ENCODE measurements around the gene F13A1. TPM values are rescaled to one million over a fixed set of nuclear protein-coding genes. Genes with fewer than 3 reads are reported as not detected.

The F13A1 gene
- total and polyA plus RNA-seq, 2 of the 13 experiments (the other 11 are each of a cell fraction or from before 2014, with no cell fraction given): not detected

GRCh38 chr6:6315660-6316059, 4.8 kb downstream of the F13A1 start:
- peak; percentile 66 for ATAC-seq
- FAIRE-seq: peak; percentile 87
- TF ChIP-seq KDM3A (CRISPR knock-in tag; IDR thresholded peaks at IDR 0.05; ENCODE audit: low read depth) (no peak), KLF16 (CRISPR knock-in tag; IDR thresholded peaks at IDR 0.05) (no peak), ATM (IDR thresholded peaks at IDR 0.05; ENCODE audit: borderline replicate concordance) (no peak), ZFP62 (CRISPR knock-in tag; IDR thresholded peaks at IDR 0.05) (no peak), MLX (CRISPR knock-in tag; IDR thresholded peaks at IDR 0.05) (no peak), MIER2 (CRISPR knock-in tag; IDR thresholded peaks at IDR 0.05) (no peak), REXO4 (CRISPR knock-in tag; IDR thresholded peaks at IDR 0.05; ENCODE audit: borderline replicate concordance) (no peak), ZNF253 (CRISPR knock-in tag; IDR thresholded peaks at IDR 0.05; ENCODE audit: borderline replicate concordance) (no peak), ZNF747 (CRISPR knock-in tag; IDR thresholded peaks at IDR 0.05; ENCODE audit: borderline replicate concordance) (no peak), MED8 (CRISPR knock-in tag; IDR thresholded peaks at IDR 0.05; ENCODE audit: insufficient replicate concordance) (no peak), STAG1 (CRISPR knock-in tag; IDR thresholded peaks at IDR 0.05) (peak; percentile 63), XRCC5 (optimal IDR thresholded peaks at IDR 0.05; ENCODE audit: low read length) (peak; percentile 55), GRHL1 (CRISPR knock-in tag; conservative IDR thresholded peaks at IDR 0.05) (no peak), ZNF264 (CRISPR knock-in tag; IDR thresholded peaks at IDR 0.05) (no peak), CTCF (CRISPR knock-in tag; IDR thresholded peaks at IDR 0.05) (peak; percentile 68), ZNF234 (CRISPR knock-in tag; conservative IDR thresholded peaks at IDR 0.05) (no peak), ZNF367 (CRISPR knock-in tag; IDR thresholded peaks at IDR 0.05; ENCODE audit: borderline replicate concordance) (no peak)
- H3K79me2 ChIP-seq (ENCODE audit: insufficient read depth, low read length): no peaks in the 10 kb centered on the region
- no TSS peak for BruUV-seq (replicated peaks)
- in situ Hi-C loops (cut with HindIII; ENCODE audit: extremely low pct_ligation_motif_present, low pct_unique_long_range_greater_than_20kb): no loop called here
- H3K27ac ChIP-seq (ENCODE audit: extremely low read length, insufficient read depth, low read length): no peak overlapping the region
- H3K4me2 ChIP-seq (ENCODE audit: low read depth, low read length): no peak overlapping the region
- H3K36me3 ChIP-seq (replicated peaks in 1 of 2; ENCODE audit: control insufficient read depth in 1 of 2, insufficient read depth in 2 of 2, low read length in 2 of 2): no peaks in the 10 kb centered on the region
- no peak overlapping the region for H3K4me3 ChIP-seq (replicated peaks in 1 of 3; ENCODE audit: insufficient read depth in 1 of 3, low read depth in 2 of 3, low read length in 3 of 3)
- H4K20me1 ChIP-seq (ENCODE audit: insufficient read depth, low read length): no peaks in the 10 kb centered on the region
- intact Hi-C loops (cut with micrococcal nuclease; ENCODE audit: unreplicated experiment): no loop called here
- H3K9ac ChIP-seq (ENCODE audit: insufficient read depth, low read depth, low read length): no peak overlapping the region
- no peaks in the 10 kb centered on the region for H3K9me3 ChIP-seq (ENCODE audit: low read length)
- peak; percentile 27 for DNase-seq (ENCODE audit: low spot score)
- 5% methylated on average over 6 of the region's 6 CpGs for WGBS (ENCODE audit: low lambda C conversion rate)
- no peak overlapping the region for H2AFZ ChIP-seq (ENCODE audit: low read length)
- ChIA-PET POLR2A (no interaction called here), CTCF (ENCODE audit: low intra/inter-chr PET ratio, low total read pairs) (interaction anchor here (2.3 kb wide), 1 partner anchor 258 kb away, joined by 6 read pairs; no protein-coding TSS in a partner anchor)
- no peaks in the 10 kb centered on the region for H3K4me1 ChIP-seq (ENCODE audit: insufficient read depth, low read length)
- peaks cover 0 to 29% of the 10 kb centered on the region in 2 experiments; a peak in 3 of 5 replicates for H3K27me3 ChIP-seq (ENCODE audit: control insufficient read depth in 1 of 2, insufficient read depth in 2 of 2, low read length in 2 of 2)

Data from HepG2 (cell line).